ENCODE measurements around the gene CCDC175.

GRCh38 chr14:59490756-59491155, 85.9 kb downstream of the CCDC175 start:
- TF ChIP-seq POLR2A (IDR thresholded peaks at IDR 0.05) (no peak), CTCF (IDR thresholded peaks at IDR 0.05) (no peak)

All from vagina (tissue), 2 donors.